Stimulated activated CD8-positive, alpha-beta memory T cell treated with anti-CD3 and anti-CD28 coated beads, Interleukin-2, amount 100 ng/mL, for 48 hours (primary cell): ENCODE measurements around the gene FBXO44.
A peak's percentile ranks its signal among the peaks of the same experiment; 100 is the strongest.

Source experiments
- DNase-seq, 2 donors: peaks; one replicate each; pipeline ENCODE4 v3.0.0-alpha.2; 2020; ENCODE audit warnings: low read depth in 2 of 2

The FBXO44 gene

DNA sequence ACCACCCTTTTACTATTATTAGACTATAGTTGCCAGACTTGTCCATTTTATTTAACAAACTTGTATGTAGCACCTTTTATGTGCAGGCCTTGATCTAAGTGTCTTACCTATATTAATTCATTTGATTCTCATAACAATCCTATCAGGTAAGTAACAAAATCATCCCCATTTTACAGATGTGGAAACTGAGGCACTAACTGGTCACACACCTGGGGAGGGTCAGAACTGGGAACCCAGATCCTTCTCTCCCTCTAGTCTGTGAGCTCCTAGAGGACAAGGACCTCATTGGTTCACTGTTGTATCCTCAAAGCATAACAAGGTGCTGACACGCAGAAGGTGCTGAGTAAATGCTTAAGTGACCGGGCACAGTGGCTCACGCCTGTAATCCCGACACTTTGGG, 15.3 kb upstream of the FBXO44 start:
- DNase-seq: no peak

DNA sequence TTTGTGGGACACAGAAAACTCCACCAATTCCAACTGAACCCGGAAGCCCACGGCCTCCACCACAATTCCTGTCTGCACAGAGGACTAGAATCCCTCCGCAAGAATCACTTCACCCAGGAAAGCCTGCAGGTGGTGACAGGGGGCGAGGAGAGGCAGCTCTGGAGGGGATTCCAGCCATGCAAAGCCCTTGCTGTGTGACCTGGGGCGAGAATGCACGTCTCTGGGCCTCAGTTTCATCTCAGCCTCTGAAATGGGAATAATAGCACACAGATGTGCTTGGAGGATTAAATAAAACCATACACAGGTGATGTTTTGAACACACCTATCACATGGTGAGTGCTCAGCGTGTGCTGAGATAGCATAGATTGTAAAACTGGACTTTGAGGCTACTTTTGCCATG, 14.6 kb upstream of the FBXO44 start:
- DNase-seq: no peak

GRCh38 chr1:11640944-11641343, 13.7 kb upstream of the FBXO44 start:
- no peak for DNase-seq

- no peak for DNase-seq
Measured at GRCh38 chr1:11641776-11642305, 12.8 kb upstream of the FBXO44 start.

DNA sequence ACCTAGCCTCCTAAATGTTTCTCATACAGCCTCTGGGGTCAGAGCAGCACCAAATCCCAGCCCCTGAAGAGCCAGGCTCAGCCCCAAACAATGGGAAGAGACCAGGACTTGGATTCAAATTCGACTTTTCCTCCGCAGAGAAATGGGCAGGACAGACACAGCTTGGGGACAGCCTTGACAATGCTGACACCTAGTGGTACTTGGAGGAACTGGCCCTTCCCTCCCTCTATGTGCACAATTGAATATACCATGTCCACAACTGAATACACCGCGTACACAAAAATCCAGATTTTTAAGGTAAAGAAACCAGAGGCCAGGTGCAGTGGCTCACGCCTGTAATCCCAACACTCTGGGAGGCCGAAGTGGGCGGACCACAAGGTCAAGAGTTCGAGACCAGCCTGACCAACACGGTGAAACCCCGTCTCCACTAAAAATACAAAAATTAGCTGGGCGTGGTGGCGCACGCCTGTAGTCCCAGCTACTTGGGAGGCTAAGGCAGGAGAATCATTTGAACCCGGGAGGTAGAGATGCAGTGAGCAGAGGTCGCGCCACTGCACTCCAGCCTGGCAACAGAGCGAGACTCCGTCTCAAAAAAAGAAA, 12.2 kb upstream of the FBXO44 start:
- DNase-seq: peak; percentile 18 to 57

DNA sequence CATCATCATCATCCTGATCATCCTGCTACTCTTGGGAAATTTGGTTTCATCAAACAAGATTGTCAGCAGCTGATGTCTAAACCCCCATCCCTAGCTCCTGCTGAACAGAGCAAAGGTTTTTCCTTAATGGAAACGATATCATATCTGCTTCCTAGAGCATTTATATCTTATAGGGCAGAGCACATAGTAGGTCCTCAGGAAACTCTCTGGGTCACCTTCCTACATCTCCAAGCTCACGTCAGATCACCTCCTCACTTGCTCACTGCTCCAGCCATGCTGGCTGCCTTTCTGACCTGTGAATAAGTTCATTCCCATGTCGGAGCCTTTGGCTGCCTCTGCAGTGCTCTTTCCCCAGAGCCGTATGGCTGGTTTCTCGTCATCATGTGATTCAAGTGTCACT, 10.9 kb upstream of the FBXO44 start:
- no peak for DNase-seq

- no peak for DNase-seq
Measured at GRCh38 chr1:11645270-11645669, 9.4 kb upstream of the FBXO44 start.

DNA sequence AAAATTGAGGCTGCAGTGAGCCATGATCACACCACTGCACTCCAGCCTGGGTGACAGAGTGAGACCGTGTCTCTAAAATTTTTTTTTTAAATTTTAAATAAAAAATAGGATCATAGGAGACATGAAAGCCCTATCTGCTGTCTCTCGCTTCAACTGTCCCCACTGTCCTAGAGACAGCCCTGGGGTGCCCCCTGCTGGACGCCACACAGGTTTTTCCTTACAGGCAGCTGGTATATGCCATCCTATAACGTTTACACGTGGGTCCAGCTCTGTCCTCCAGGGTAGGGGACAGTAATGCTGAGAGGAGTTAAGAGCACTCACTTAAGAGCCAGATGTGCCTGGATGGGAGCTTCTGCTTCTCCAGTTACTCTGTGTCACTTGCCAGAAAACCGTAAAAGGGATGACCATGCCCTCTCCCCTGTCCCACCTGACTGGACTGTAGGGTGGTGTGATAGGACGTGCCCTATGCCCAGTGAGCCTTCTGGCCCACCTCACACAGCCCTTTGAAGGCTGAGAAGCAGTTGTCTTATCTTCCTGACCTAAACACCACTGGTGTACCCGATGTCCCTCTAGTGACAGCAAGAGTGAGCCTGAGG, 8.9 kb upstream of the FBXO44 start:
- peak; percentile 80 to 82 for DNase-seq

- no peak for DNase-seq
Measured at GRCh38 chr1:11646317-11646716, 8.4 kb upstream of the FBXO44 start.

- DNase-seq: no peak
Measured at GRCh38 chr1:11647333-11647732, 7.3 kb upstream of the FBXO44 start.

DNA sequence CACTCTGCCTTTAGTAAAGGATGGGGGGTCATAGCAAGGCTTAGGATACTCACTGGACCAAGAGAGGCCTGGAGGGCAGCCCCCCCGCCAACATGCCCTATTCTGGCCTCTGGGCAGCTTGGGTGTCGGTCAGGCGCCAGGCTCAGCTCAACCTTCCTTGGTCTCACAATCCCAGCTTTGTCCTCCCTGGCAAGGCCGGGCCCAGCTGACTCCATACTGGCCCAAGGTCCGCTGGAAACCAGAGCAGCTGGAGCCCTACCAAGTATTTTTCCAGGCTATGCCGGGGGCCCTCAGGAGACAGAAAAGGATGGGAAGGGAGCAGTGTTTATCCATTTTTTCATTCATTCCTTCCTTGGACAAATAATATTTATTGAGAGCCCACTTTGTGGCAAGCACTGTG, 6.6 kb upstream of the FBXO44 start:
- DNase-seq: no peak

DNA sequence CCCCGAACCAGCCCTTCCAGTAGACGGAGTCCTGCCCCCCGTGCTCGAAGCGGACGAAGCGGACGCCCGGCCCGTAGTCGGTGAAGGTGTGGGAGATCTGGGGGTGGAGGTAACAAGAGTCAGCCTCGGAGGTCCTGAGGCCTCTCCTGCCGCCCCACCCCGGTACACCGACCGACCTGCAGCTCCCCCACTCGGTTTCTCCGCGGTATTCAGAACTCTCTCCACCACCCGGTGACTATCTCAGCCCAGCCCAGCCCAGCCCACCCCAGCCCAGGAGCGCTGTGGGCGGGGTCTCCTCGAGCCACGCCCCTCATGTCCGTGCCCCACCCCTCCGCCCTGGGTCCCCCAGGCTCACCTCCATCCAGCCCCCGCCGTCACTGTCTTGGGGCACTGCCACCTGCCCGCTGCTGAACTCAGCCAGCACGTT, 5.9 kb upstream of the FBXO44 start:
- peak in 1 of 2 donors; percentile 32 for DNase-seq

DNA sequence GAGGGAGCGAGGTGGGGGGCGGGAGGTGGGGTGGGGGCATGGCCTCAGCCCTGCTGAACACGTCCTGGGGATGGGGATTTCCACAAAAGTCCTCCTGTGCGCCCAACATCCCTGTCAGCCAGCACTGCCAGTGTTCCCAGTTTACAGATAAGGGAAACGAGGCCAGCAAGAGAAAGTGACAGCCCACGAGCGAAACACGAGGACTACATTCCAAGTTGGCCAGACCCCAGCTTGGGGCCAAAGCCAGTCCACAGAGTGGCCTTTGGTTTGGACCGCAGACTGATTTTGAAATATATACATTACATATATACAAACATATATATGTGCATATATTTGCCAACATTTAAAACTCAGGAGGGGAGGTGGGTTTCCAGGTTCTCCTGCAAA, 5.4 kb upstream of the FBXO44 start:
- no peak for DNase-seq

- DNase-seq: no peak
Measured at GRCh38 chr1:11649624-11650330, 4.9 kb upstream of the FBXO44 start.

- DNase-seq: peak; percentile 80
Measured at GRCh38 chr1:11650331-11650991, 4.2 kb upstream of the FBXO44 start.

DNA sequence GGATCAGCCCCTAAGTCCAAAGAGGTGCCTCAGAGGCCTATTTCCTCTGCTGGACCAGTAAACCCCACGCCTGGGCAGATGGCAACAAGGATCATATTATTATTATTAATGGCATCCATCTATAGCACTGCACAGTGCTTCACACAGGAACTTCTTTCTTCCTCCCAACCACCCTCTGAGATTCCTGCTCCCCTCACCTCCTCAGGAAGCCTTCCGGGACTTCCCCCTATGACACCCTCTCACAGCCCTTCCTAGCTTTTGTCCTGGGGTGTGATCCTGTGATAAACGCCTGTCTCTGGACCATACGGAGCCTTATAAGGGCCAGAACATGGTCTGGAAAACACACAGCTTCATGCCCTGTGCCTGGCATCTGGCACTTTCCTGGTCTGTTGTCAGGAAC, 3.7 kb upstream of the FBXO44 start:
- DNase-seq: no peak

GRCh38 chr1:11652203-11652780, 2.4 kb upstream of the FBXO44 start:
- no peak for DNase-seq

GRCh38 chr1:11653101-11653860, 1.4 kb upstream of the FBXO44 start:
- DNase-seq: no peak

- no peak for DNase-seq
Measured at GRCh38 chr1:11653861-11654136, 878 bp upstream of the FBXO44 start.

GRCh38 chr1:11654939-11655808, 497 bp downstream of the FBXO44 start:
- no peak for DNase-seq

DNA sequence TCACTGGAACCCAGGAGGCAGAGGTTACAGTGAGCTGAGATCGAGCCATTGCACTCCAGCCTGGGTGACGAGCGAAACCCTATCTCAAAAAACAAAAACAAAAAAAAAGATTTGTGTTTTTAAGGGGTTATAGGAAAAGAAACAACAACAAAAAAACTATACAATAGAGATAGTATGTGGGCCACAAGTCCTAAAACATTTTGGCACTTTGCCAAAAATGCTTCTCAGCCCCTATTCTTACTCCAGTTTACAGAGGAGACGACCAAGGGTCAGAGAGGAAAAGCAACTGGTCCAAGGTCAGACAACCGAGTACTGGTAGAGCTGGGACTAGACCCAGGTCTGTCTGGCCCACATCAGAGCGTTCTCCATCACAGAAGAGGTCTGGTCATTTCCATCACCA, 3.0 kb downstream of the FBXO44 start:
- DNase-seq: no peak
